ENCODE results near the gene TXLNB. TPM values are rescaled to one million over a fixed set of nuclear protein-coding genes. Genes with fewer than 3 reads are reported as not detected.

The TXLNB gene
- total RNA-seq, 3 donors from 2014 or later (not counting 1 experiment from before 2014, with no cell fraction given): 0.24 to 0.93 (median 0.50) TPM

DNA sequence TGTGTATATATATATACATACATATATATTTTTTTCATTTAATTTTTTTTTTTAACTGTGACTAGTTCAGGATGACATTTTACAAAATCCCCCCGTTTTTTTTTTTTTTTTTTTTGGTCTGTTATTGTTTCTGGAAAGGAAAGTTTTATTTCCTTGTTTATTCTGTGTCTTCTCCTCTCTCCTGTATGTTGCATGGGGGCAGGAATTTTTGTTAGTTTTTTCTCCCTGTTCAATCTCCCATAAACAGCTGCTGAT is 32.4 kb upstream of the TXLNB start:
- no CpG with 5 or more reads among the region's 1 CpG for WGBS (ENCODE audit: insufficient coverage)
- no peak for ATAC-seq
- TF ChIP-seq, protein P1, sequence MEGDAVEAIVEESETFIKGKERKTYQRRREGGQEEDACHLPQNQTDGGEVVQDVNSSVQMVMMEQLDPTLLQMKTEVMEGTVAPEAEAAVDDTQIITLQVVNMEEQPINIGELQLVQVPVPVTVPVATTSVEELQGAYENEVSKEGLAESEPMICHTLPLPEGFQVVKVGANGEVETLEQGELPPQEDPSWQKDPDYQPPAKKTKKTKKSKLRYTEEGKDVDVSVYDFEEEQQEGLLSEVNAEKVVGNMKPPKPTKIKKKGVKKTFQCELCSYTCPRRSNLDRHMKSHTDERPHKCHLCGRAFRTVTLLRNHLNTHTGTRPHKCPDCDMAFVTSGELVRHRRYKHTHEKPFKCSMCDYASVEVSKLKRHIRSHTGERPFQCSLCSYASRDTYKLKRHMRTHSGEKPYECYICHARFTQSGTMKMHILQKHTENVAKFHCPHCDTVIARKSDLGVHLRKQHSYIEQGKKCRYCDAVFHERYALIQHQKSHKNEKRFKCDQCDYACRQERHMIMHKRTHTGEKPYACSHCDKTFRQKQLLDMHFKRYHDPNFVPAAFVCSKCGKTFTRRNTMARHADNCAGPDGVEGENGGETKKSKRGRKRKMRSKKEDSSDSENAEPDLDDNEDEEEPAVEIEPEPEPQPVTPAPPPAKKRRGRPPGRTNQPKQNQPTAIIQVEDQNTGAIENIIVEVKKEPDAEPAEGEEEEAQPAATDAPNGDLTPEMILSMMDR (IDR thresholded peaks at IDR 0.05): no peak

DNA sequence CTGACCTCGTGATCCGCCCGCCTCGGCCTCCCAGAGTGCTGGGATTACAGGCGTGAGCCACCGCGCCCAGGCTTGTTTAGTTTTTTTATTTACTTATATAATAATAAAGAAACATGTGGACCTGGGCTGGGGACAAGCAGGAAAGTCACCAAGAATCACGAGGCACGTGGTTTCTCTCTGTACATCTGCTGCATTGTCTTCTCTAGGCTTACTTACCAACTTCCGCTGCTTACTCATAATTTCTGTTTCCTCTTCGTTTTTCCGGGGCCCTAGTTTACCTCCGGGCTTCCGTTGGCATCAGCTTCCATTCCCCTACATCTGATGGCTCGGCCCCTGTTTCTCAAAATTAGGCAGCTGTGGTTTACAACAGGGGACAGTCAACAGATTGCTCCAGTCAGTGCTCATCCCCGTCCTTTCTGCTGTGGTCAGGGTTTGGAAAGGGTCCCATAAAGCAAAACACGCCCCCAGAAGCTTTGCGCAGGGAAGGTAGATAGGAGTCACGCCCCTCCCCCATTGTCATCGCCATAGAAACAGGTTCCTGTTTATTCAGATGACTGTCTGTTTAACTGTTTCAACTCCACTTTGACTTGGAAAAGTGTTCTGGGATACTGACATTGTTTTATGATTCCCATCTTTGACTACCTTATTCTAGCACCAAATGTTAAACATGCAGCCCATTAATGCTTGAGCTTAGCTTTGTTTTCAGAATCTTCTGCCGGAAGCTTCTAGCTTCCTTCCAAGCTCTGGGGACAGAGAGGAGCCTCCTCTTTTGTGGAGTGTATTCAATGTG is 31.9 kb upstream of the TXLNB start:
- Mint-ChIP-seq H3K27ac (peak overlapping the region; percentile 98), H3K9me3 (no peaks in the 10 kb centered on the region), H3K4me1 (peaks cover 36 to 39% of the 10 kb centered on the region in 2 donors), H3K36me3 (no peaks in the 10 kb centered on the region), H3K4me3 (peak overlapping the region; percentile 90), H3K27me3 (ENCODE audit: low read depth in 2 of 2) (no peaks in the 10 kb centered on the region)
- no peaks in the 10 kb centered on the region for H3K27me3 ChIP-seq (ENCODE audit: control insufficient read depth, insufficient read depth, low read length)
- TF ChIP-seq, protein P1 (IDR thresholded peaks at IDR 0.05): no peak
- H3K27ac ChIP-seq (ENCODE audit: low read length): peak overlapping the region; percentile 92
- DNase-seq: peak; percentile 70 to 90
- peaks cover 29% of the 10 kb centered on the region for H3K4me1 ChIP-seq (ENCODE audit: control insufficient read depth, insufficient read depth, low read length)
- WGBS (ENCODE audit: insufficient coverage): under 1% methylated on average over 13 of the region's 21 CpGs
- peak; percentile 79 to 85 (median 82) for ATAC-seq
- no peaks in the 10 kb centered on the region for H3K36me3 ChIP-seq (ENCODE audit: control insufficient read depth, insufficient read depth, low read length)
- intact Hi-C loops (cut with micrococcal nuclease): loop anchor here (1.0 to 2.0 kb wide), 2 partner anchors 32 to 51 kb away; partner anchors contain the start of genes CITED2 and TXLNB
- no peaks in the 10 kb centered on the region for H3K9me3 ChIP-seq (ENCODE audit: control insufficient read depth, insufficient read depth, low read length)
- H3K4me3 ChIP-seq (ENCODE audit: low read length): peak overlapping the region; percentile 34

More for the DNA sequence above, 32.4 kb upstream of the TXLNB start:
- H3K27me3 Mint-ChIP-seq (ENCODE audit: low read depth in 2 of 2): no peaks in the 10 kb centered on the region
- intact Hi-C loops (cut with micrococcal nuclease): loop anchor here (2.0 kb wide), 1 partner anchor 51 kb away; the partner anchor contains the start of gene CITED2
- DNase-seq: peak in 1 of 2 donors; percentile 10
- peak overlapping the region; percentile 92 for H3K27ac ChIP-seq (ENCODE audit: low read length)
- peaks cover 29% of the 10 kb centered on the region for H3K4me1 ChIP-seq (ENCODE audit: control insufficient read depth, insufficient read depth, low read length)
- no peaks in the 10 kb centered on the region for H3K9me3 Mint-ChIP-seq
- no peaks in the 10 kb centered on the region for H3K9me3 ChIP-seq (ENCODE audit: control insufficient read depth, insufficient read depth, low read length)
- H3K27me3 ChIP-seq (ENCODE audit: control insufficient read depth, insufficient read depth, low read length): no peaks in the 10 kb centered on the region
- H3K4me3 ChIP-seq (ENCODE audit: low read length): peak overlapping the region; percentile 34
- no peaks in the 10 kb centered on the region for H3K36me3 ChIP-seq (ENCODE audit: control insufficient read depth, insufficient read depth, low read length)
- peak overlapping the region; percentile 98 for H3K27ac Mint-ChIP-seq
- peaks cover 36 to 39% of the 10 kb centered on the region in 2 donors for H3K4me1 Mint-ChIP-seq
- peak overlapping the region; percentile 90 for H3K4me3 Mint-ChIP-seq
- H3K36me3 Mint-ChIP-seq: no peaks in the 10 kb centered on the region

DNA sequence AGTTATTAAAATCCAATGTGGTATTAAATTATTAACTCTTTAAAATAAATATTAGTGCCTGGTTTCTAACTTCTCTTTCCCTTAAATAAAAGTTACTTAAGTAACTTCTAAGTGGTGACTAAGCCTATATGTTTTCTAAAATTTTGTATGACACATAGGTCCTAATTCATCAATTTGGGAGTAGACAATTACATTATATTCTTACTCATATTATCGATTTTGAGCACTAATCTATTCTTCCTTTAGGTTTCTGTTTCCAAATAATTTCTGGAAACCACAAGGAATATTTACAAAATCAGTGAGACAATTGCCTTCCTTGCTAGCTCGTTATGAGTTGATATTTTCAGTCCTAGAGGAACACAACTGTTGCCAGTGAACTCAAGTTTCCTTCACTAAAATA is 28.3 kb upstream of the TXLNB start:
- Histone ChIP-seq H3K36me3 (ENCODE audit: control insufficient read depth, insufficient read depth, low read length) (no peaks in the 10 kb centered on the region), H3K27ac (ENCODE audit: low read length) (no peak overlapping the region), H3K9me3 (ENCODE audit: control insufficient read depth, insufficient read depth, low read length) (no peaks in the 10 kb centered on the region), H3K27me3 (ENCODE audit: control insufficient read depth, insufficient read depth, low read length) (no peaks in the 10 kb centered on the region), H3K4me3 (ENCODE audit: low read length) (no peak overlapping the region), H3K4me1 (ENCODE audit: control insufficient read depth, insufficient read depth, low read length) (peaks cover 23% of the 10 kb centered on the region)
- no peaks in the 10 kb centered on the region for H3K27me3 Mint-ChIP-seq (ENCODE audit: low read depth in 2 of 2)
- DNase-seq: no peak
- no peaks in the 10 kb centered on the region for H3K9me3 Mint-ChIP-seq
- H3K4me1 Mint-ChIP-seq: peaks cover 22 to 29% of the 10 kb centered on the region in 2 donors
- no peaks in the 10 kb centered on the region for H3K36me3 Mint-ChIP-seq
- H3K4me3 Mint-ChIP-seq: no peak overlapping the region
- H3K27ac Mint-ChIP-seq: no peak overlapping the region
- no peak for ATAC-seq
- intact Hi-C loops (cut with micrococcal nuclease): no loop called here
- TF ChIP-seq, protein P1 (IDR thresholded peaks at IDR 0.05): no peak
- WGBS (ENCODE audit: insufficient coverage): 88% methylated on average over 2 of the region's 2 CpGs
